ENCODE results near the gene KLK6.

The KLK6 gene

GRCh38 chr19:50969413-50969760 lies at the start of gene KLK6:
Gene KLK6, minus strand, starts transcription at chr19:50969591. Its CDS starts 1,487 bp downstream, at chr19:50968104.
- DNase-seq (ENCODE audit: low read depth), result no peak

GRCh38 chr19:51018745-51019543 lies 49.6 kb upstream of the KLK6 start:
- DNase-seq (ENCODE audit: low read depth), result no peak

GRCh38 chr19:51016798-51017683 lies 47.6 kb upstream of the KLK6 start:
- DNase-seq (ENCODE audit: low read depth), result no peak

- no peak for DNase-seq (ENCODE audit: low read depth)
Measured at GRCh38 chr19:51015691-51016267, 46.4 kb upstream of the KLK6 start.

GRCh38 chr19:51014242-51014641 lies 44.9 kb upstream of the KLK6 start:
- DNase-seq (ENCODE audit: low read depth), result no peak

- DNase-seq (ENCODE audit: low read depth), result no peak
Measured at GRCh38 chr19:51012661-51013190, 43.3 kb upstream of the KLK6 start.

- no peak for DNase-seq (ENCODE audit: low read depth)
Measured at GRCh38 chr19:51010066-51010795, 40.8 kb upstream of the KLK6 start.

- no peak for DNase-seq (ENCODE audit: low read depth)
Measured at GRCh38 chr19:51009061-51009891, 39.9 kb upstream of the KLK6 start.

GRCh38 chr19:51007488-51007887 lies 38.1 kb upstream of the KLK6 start:
- DNase-seq (ENCODE audit: low read depth), result no peak

- DNase-seq (ENCODE audit: low read depth), result no peak
Measured at GRCh38 chr19:51006406-51006805, 37.0 kb upstream of the KLK6 start.

- DNase-seq (ENCODE audit: low read depth), result no peak
Measured at GRCh38 chr19:51005248-51005647, 35.9 kb upstream of the KLK6 start.

GRCh38 chr19:51003316-51003715 lies 33.9 kb upstream of the KLK6 start:
- DNase-seq (ENCODE audit: low read depth), result no peak

- no peak for DNase-seq (ENCODE audit: low read depth)
Measured at GRCh38 chr19:51002542-51003311, 33.3 kb upstream of the KLK6 start.

GRCh38 chr19:51002089-51002532 lies 32.7 kb upstream of the KLK6 start:
- DNase-seq (ENCODE audit: low read depth), result no peak

GRCh38 chr19:51001515-51001914 lies 32.1 kb upstream of the KLK6 start, which contains the start of gene KLK8:
Gene KLK8, minus strand, starts transcription at chr19:51001604. Its CDS starts 437 bp downstream, at chr19:51001167.
- no peak for DNase-seq (ENCODE audit: low read depth)

GRCh38 chr19:51000981-51001380 lies 31.6 kb upstream of the KLK6 start:
- DNase-seq (ENCODE audit: low read depth), result no peak

- DNase-seq (ENCODE audit: low read depth), result no peak
Measured at GRCh38 chr19:51000426-51000825, 31.0 kb upstream of the KLK6 start.

- DNase-seq (ENCODE audit: low read depth), result no peak
Measured at GRCh38 chr19:50998686-50999085, 29.3 kb upstream of the KLK6 start.

- no peak for DNase-seq (ENCODE audit: low read depth)
Measured at GRCh38 chr19:50998061-50998460, 28.7 kb upstream of the KLK6 start.

- no peak for DNase-seq (ENCODE audit: low read depth)
Measured at GRCh38 chr19:50994129-50994528, 24.7 kb upstream of the KLK6 start.

Data from activated T-helper 9 cell treated with anti-CD3 and anti-CD28 coated beads, Interleukin-2, amount 50 U/mL, for 16 hours (primary cell).